Activated T-cell treated with anti-CD3 and anti-CD28 coated beads, Interleukin-2, amount 50 U/mL, for 4 hours (primary cell): ENCODE results near the gene DEPP1. TPM values are rescaled to one million over a fixed set of nuclear protein-coding genes. Genes with fewer than 3 reads are reported as not detected.
"Not testable (repeated sequence)": the region's sequence is repeated elsewhere in the genome, so short reads cannot be mapped to it uniquely, and the experiment has no call there.

Experiments used
- ATAC-seq, 2 donors: fragments of 200-7000 bp; cut with Tn5 transposase; one replicate each; pipeline ENCODE4 v1.10.0; 2021
- DNase-seq: peaks from one replicate; pipeline ENCODE4 v3.0.0-alpha.2; 2020
- H3K27me3 Mint-ChIP-seq: one replicate; pipeline ENCODE4 v1.8.0; 2021; ENCODE audit warnings: low read depth, mixed read lengths
- H3K36me3 Mint-ChIP-seq: one replicate; pipeline ENCODE4 v1.8.0; 2022; ENCODE audit warnings: mixed read lengths; ENCODE audit not compliant: insufficient read depth
- H3K4me1 Mint-ChIP-seq: one replicate; pipeline ENCODE4 v1.8.0; 2021; ENCODE audit warnings: low read depth, mixed read lengths
- H3K4me3 Mint-ChIP-seq: one replicate; pipeline ENCODE4 v1.8.0; 2021; ENCODE audit warnings: mild to moderate bottlenecking, moderate library complexity, mixed read lengths
- H3K9me3 Mint-ChIP-seq: one replicate; pipeline ENCODE4 v1.8.0; 2021; ENCODE audit warnings: mixed read lengths
- total RNA-seq, 3 donors: library from RNA; stranded (reverse); gene quantifications; one replicate each; pipeline ENCODE4 v1.2.1, GENCODE V29; 2021

DEPP1 gene, protein sequence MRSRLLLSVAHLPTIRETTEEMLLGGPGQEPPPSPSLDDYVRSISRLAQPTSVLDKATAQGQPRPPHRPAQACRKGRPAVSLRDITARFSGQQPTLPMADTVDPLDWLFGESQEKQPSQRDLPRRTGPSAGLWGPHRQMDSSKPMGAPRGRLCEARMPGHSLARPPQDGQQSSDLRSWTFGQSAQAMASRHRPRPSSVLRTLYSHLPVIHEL
- total RNA-seq, result under 1 TPM; 0.20 to 0.24 (median 0.22) TPM

- H3K4me3 Mint-ChIP-seq, result no peak within 1 kb of the TSS
- no peak for ATAC-seq
Observed at GRCh38 chr10:44978570-44979280, at the start of gene DEPP1. DEPP1 (minus strand) TSS chr10:44978809; CDS start chr10:44978030, 779 bp downstream.

DNA sequence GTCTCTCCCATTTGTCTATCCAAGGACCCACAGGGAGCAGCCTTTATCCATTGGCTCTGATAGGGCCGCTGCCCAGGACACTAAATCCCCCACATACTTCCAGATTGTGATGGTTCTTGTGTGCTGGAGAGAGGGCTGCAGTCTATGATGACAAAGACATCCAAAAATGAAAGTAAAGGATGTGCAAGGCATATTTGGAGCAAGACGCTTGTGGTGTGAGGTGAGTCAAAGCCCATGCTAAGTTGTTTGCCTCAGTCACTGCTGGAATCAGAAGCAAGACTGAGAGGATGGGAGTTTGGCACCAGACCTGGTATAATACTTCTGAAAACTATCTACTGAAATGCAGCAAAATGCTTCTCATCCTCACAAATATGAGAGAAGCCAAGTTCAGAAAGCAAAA is 44.8 kb upstream of the DEPP1 start:
- Mint-ChIP-seq H3K4me1 (no peaks in the 10 kb centered on the region), H3K9me3 (peaks cover 11% of the 10 kb centered on the region), H3K36me3 (no peaks in the 10 kb centered on the region), H3K27me3 (no peaks in the 10 kb centered on the region), H3K4me3 (no peak overlapping the region)
- DNase-seq, result no peak
- no peak for ATAC-seq

More at GRCh38 chr10:44978570-44979280, at the start of gene DEPP1:
- no peaks in the 10 kb centered on the region for H3K36me3 Mint-ChIP-seq
- no peak for DNase-seq
- H3K9me3 Mint-ChIP-seq, result no peaks in the 10 kb centered on the region
- H3K27me3 Mint-ChIP-seq, result no peaks in the 10 kb centered on the region
- peaks cover 12% of the 10 kb centered on the region for H3K4me1 Mint-ChIP-seq

DNA sequence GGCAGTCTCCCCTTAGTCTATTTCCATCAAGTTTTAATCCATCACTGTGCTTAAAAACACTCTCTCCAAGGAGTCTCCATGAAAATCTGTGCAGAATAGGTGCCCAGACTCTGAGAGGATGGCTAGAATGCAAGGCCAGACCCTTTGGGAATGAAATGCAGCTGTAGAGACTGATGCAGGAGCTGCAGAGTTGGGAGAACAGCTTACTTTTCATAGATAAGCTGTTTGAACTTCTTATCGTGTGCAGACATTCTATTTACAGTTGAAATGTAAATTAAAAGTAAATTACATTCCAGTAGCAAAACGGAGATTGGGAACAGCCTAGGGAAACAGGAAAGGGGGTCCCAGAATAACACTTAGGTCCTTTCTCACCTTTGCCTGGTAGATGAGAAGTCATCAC is 37.0 kb upstream of the DEPP1 start:
- Mint-ChIP-seq H3K4me3 (no peak overlapping the region), H3K27me3 (peaks cover 5% of the 10 kb centered on the region), H3K36me3 (no peaks in the 10 kb centered on the region), H3K4me1 (no peaks in the 10 kb centered on the region), H3K9me3 (no peaks in the 10 kb centered on the region)
- ATAC-seq, result no peak
- no peak for DNase-seq

GRCh38 chr10:45014557-45014956 is 35.9 kb upstream of the DEPP1 start:
- not testable (repeated sequence) for H3K4me1 Mint-ChIP-seq, DNase-seq, H3K9me3 Mint-ChIP-seq, H3K4me3 Mint-ChIP-seq, H3K27me3 Mint-ChIP-seq, ATAC-seq, H3K36me3 Mint-ChIP-seq

GRCh38 chr10:45008524-45009161 is 30.0 kb upstream of the DEPP1 start:
- Mint-ChIP-seq H3K4me1 (peaks cover 3% of the 10 kb centered on the region), H3K9me3 (peaks cover 10% of the 10 kb centered on the region), H3K27me3 (peaks cover 4% of the 10 kb centered on the region), H3K4me3 (no peak overlapping the region), H3K36me3 (peaks cover 18% of the 10 kb centered on the region)
- no peak for DNase-seq
- ATAC-seq, result peak; percentile 40 to 46

DNA sequence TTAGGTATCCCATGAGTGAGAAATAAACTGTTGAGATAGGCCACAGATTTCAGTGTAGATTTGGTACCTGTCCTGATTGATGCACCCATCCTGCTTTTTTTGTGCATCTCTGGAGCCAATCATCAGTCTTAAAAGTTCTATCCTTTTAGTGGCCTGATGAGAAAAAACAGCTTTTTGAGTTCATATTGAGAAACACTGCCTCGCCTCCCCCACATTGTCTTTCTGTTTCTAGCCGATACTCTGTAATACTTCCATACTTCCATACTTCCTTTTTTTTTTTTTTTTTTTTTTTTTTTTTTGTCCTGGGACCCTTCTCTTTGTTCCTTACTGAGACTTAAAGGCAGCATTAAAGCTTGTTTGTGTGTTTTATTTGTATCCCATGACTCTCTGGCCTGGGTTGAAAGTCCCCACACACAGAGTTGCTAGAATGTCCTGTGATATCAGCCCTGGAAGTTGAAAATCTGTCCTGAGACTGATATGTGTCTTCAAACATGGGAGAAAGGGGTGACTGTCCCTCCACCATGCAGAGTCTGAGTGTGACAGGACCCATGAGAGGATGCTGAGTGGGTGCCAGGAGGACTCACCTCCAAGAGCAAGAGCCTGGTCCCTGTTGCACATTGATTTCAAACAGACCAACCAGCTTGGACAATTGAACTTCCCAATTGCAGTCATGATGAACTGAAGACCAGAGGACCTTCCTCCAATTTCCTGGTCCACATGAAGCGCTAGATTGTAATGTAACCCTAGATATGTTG is 27.8 kb upstream of the DEPP1 start:
- no peaks in the 10 kb centered on the region for H3K27me3 Mint-ChIP-seq
- peaks cover 15% of the 10 kb centered on the region for H3K9me3 Mint-ChIP-seq
- H3K4me1 Mint-ChIP-seq, result peaks cover 20% of the 10 kb centered on the region
- H3K4me3 Mint-ChIP-seq, result no peak overlapping the region
- ATAC-seq (no peak), DNase-seq (no peak)
- H3K36me3 Mint-ChIP-seq, result peaks cover 30% of the 10 kb centered on the region

GRCh38 chr10:45005284-45005683 is 26.7 kb upstream of the DEPP1 start:
- Mint-ChIP-seq H3K4me1 (peaks cover 25% of the 10 kb centered on the region), H3K4me3 (no peak overlapping the region), H3K27me3 (no peaks in the 10 kb centered on the region), H3K9me3 (peaks cover 15% of the 10 kb centered on the region), H3K36me3 (peaks cover 30% of the 10 kb centered on the region)
- ATAC-seq (no peak), DNase-seq (no peak)

DNA sequence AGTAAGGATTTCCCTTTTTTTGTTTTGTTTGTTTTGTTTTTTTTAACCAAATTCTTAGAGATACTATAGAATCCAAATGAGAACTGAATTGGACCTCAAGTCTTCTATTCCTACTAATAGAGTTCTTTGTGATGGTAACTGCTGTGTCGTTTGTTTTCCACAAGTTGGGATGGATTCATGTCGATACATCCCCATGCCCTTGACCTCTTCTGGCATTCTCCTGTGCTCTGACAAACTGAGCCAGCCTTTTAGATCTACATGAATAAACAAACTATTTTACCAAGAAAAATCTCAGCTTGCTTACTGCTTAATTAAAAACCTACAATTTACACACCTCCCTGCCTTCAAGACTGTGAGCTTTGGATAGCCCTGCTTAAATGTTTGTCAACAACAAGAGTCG is 26.1 kb upstream of the DEPP1 start:
- no peak for DNase-seq
- no peak overlapping the region for H3K4me3 Mint-ChIP-seq
- no peak for ATAC-seq
- no peaks in the 10 kb centered on the region for H3K27me3 Mint-ChIP-seq
- peaks cover 31% of the 10 kb centered on the region for H3K4me1 Mint-ChIP-seq
- peaks cover 15% of the 10 kb centered on the region for H3K9me3 Mint-ChIP-seq
- peaks cover 30% of the 10 kb centered on the region for H3K36me3 Mint-ChIP-seq

DNA sequence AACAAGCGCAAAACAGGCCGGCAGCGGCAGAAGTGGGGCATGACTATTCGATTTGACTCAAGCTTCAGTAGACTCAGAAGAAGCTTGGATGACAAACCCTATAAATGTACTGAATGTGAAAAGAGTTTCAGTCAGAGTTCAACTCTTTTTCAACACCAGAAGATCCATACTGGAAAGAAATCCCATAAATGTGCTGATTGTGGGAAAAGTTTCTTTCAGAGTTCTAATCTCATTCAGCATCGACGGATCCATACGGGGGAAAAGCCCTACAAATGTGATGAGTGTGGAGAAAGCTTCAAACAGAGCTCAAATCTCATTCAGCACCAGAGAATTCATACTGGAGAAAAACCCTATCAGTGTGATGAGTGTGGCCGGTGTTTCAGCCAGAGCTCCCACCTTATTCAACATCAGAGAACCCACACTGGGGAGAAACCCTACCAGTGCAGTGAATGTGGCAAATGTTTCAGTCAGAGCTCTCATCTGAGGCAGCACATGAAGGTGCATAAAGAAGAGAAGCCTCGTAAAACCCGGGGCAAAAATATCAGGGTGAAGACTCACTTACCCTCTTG is 24.9 kb upstream of the DEPP1 start:
- Mint-ChIP-seq H3K9me3 (peaks cover 15% of the 10 kb centered on the region), H3K4me1 (peaks cover 32% of the 10 kb centered on the region), H3K36me3 (peaks cover 30% of the 10 kb centered on the region), H3K4me3 (peak overlapping the region; percentile 25), H3K27me3 (no peaks in the 10 kb centered on the region)
- ATAC-seq (no peak), DNase-seq (no peak)

- peaks cover 32% of the 10 kb centered on the region for H3K4me1 Mint-ChIP-seq
- peaks cover 30% of the 10 kb centered on the region for H3K36me3 Mint-ChIP-seq
- H3K9me3 Mint-ChIP-seq, result peaks cover 15% of the 10 kb centered on the region
- peak; percentile 38 for DNase-seq
- peak overlapping the region; percentile 89 for H3K4me3 Mint-ChIP-seq
- peak; percentile 68 to 76 for ATAC-seq
- no peaks in the 10 kb centered on the region for H3K27me3 Mint-ChIP-seq
Observed at GRCh38 chr10:45001381-45002148, 23.0 kb upstream of the DEPP1 start.

- DNase-seq, result peak; percentile 65
- peak within 1 kb of the TSS; percentile 89 for H3K4me3 Mint-ChIP-seq
- H3K27me3 Mint-ChIP-seq, result no peaks in the 10 kb centered on the region
- peaks cover 15% of the 10 kb centered on the region for H3K9me3 Mint-ChIP-seq
- H3K36me3 Mint-ChIP-seq, result peaks cover 30% of the 10 kb centered on the region
- H3K4me1 Mint-ChIP-seq, result peaks cover 38% of the 10 kb centered on the region
- ATAC-seq, result peak; percentile 84 to 88
Observed at GRCh38 chr10:45000752-45001380, 22.3 kb upstream of the DEPP1 start, which contains the start of gene ZNF22. ZNF22 (plus strand) TSS chr10:45000923; CDS start chr10:45003369, 2,446 bp downstream.

- peaks cover 26% of the 10 kb centered on the region for H3K36me3 Mint-ChIP-seq
- H3K27me3 Mint-ChIP-seq, result no peaks in the 10 kb centered on the region
- H3K4me1 Mint-ChIP-seq, result peaks cover 44% of the 10 kb centered on the region
- DNase-seq (no peak), ATAC-seq (no peak)
- H3K9me3 Mint-ChIP-seq, result peaks cover 15% of the 10 kb centered on the region
- peak overlapping the region; percentile 80 for H3K4me3 Mint-ChIP-seq
Observed at GRCh38 chr10:45000138-45000751, 21.6 kb upstream of the DEPP1 start.
